HG03571 (cell line): ENCODE results near the gene MIEF2.

Source experiments
- ATAC-seq: cut with Tn5 transposase; IDR thresholded peaks from one replicate; pipeline ENCODE4 v1.9.1; 2021; ENCODE audit not compliant: unreplicated experiment

The MIEF2 gene

DNA sequence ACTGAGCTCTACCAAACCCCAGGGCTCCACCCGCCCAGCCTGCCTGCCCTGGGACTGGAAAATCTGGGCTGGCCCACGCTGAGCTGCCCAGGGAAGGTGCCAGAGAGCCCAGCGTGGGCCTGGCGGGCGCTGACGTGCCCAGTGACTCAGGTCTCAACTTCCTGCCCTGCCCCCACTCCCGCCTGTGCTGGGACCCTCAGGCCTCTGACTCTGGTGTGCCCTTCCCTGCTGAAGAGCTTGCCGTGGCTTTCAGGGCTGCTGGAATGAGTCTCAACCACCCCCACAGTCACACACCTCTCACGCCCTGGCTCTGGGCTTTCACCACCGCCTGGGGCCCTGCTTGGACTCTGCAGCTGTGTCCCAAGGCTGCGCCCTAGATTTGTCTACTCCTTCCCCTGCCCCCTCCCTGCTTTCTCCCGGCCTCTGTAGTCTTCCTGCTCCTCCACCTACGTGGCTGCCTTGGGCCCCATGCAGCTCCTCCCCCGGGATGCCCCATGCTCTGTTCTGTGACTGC lies 24.7 kb upstream of the MIEF2 start:
- ATAC-seq = no peak

DNA sequence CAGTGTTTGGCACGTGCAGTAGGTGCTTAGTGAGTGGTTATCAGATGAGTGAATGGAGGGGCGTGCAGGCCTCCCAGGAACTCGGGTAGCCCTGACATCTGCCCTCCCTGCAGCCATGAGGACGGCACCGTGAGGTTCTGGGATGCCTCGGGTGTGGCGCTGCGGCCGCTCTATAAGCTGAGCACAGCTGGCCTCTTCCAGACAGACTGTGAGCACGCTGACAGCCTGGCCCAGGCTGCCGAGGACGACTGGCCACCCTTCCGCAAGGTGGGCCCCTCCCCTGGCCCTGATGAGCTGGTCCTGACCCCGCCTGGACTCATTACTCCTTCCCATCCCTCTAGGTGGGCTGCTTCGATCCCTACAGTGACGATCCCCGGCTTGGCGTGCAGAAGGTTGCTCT lies 24.0 kb upstream of the MIEF2 start:
- no peak for ATAC-seq

DNA sequence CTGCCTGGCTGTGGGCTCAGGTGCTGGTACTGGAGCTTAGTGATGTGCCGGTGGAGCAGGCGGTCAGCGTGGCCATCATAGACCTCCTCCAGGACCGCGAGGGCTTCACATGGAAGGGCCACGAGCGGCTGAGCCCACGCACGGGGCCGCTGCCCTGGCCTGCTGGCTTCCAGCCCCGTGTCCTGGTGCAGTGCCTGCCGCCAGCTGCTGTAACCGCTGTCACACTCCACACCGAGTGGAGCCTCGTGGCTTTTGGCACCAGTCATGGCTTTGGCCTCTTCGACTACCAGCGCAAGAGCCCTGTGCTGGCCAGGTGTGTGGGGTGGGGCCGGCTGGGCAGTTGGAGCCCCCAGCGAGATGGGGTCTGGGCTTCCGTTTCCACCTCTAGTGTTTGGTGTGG lies 23.0 kb upstream of the MIEF2 start:
- no peak for ATAC-seq

DNA sequence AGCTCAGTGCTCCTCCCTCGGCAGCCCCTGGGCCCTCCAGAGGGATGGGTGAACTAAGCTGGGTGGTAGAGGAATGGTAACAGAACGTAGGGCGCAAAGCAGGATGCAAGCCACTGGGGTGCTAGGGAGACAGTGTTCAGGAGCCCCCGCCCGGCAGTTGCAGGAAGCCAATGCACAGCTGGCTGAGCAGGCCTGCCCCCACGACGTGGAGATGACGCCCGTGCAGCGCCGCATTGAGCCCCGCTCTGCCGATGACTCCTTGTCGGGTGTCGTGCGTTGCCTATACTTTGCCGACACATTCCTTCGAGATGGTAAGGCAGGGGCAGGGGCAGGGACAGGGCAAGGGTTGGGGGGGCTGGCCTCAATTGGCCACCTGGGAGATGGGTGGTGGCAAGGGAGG lies 22.2 kb upstream of the MIEF2 start:
- ATAC-seq = no peak

DNA sequence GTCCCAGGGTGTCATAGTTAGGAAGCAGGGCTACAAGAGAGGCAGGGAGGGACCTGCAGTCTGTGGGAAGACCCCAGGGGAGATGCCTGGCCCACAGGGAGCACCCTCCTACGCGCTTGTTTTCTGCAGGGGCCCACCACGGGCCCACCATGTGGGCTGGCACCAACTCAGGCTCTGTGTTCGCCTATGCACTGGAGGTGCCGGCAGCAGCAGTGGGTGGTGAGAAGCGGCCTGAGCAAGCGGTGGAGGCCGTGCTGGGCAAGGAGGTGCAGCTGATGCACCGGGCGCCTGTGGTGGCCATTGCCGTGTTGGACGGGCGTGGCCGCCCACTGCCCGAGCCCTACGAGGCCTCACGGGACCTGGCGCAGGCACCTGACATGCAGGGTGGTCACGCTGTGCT lies 20.0 kb upstream of the MIEF2 start:
- no peak for ATAC-seq

DNA sequence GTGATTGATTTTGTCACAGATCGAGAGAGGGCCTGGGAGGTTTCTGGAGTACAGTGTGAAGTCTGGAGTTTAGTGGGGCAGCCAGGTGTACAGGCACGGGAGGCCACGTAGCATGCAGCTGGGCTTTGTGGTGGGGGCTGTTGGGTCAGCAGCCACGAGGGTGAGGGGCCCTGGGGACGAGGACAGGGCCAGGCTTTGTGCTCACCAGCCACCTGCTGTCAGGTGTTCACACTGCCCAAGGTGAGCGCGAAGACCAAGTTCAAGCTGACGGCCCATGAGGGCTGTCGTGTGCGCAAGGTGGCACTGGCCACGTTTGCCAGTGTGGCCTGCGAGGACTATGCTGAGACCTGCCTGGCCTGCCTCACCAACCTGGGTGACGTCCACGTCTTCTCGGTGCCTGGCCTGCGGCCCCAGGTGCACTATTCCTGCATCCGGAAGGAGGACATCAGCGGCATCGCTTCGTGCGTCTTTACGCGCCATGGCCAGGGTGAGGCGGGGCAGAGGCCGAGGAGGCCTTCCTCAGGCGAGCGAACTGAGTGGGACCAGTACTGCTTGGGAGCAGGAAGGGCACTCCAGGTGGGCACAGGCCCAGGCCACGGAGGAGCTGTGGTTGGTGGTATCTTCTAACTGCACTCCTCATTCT lies 19.1 kb upstream of the MIEF2 start:
- ATAC-seq = no peak

DNA sequence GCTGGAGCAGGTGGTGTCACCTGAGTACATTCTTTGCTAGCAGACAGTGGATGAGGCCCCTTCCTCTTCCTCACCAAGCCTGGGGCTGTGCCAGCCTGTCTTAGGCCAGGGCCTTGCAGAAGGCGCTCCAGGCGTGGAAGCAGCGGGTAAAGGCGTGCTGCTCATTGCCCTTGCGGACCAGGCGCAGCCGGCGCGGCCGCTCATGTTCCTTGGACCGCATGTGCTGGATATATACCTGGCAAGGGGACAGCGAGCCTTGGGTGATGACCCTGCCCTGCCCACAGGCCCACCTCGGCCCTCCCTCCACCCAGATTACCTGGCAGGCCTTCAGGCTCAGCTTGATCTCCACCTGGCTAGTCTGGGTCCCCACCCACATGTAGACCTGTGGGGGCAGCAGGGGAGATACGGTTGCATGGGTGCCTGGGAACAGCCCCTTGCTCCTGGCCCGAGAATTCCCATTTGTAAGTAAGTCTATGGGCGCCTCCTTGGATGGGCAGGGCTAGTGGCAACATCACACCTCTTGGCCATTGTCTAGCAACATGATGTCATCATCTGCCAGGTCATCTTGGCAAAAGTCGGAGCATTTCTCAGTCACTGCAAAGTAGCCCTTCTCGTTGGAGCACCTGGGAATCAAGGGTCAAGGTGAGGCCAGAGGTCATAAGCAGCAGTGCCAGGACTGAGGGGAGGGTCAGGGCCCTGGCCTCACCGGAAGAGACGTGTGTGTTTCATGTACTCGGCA lies 15.3 kb upstream of the MIEF2 start:
- no peak for ATAC-seq

DNA sequence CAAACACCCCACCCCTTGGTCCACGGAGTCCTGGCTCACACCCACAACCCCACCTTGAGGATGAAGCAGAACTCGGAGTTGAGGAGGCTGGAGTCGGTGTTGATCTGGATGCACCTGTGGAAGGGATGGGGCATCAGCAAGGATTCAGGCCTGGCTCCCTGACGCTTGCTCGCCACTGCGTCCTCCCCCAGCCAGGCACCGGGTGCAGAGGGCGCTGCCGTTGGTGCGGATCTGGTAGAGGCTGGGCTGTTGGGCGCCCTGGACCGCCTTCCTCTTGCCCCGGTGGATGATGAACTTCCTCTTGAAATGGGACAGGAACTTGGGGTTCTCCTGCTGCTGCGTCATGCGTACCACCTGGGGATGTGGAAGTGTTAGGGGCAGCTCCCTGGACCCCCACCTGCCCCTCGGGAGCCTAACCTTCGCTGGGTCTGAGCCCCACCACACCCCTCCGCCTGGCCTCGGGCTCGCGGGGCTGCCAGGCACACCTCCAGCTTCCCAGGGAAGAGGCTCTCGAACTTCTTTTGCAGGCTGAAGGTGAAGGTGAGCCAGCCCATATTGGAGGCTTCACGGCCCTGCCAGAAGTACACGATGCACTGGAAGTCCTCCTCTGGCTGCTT lies 14.2 kb upstream of the MIEF2 start:
- no peak for ATAC-seq

DNA sequence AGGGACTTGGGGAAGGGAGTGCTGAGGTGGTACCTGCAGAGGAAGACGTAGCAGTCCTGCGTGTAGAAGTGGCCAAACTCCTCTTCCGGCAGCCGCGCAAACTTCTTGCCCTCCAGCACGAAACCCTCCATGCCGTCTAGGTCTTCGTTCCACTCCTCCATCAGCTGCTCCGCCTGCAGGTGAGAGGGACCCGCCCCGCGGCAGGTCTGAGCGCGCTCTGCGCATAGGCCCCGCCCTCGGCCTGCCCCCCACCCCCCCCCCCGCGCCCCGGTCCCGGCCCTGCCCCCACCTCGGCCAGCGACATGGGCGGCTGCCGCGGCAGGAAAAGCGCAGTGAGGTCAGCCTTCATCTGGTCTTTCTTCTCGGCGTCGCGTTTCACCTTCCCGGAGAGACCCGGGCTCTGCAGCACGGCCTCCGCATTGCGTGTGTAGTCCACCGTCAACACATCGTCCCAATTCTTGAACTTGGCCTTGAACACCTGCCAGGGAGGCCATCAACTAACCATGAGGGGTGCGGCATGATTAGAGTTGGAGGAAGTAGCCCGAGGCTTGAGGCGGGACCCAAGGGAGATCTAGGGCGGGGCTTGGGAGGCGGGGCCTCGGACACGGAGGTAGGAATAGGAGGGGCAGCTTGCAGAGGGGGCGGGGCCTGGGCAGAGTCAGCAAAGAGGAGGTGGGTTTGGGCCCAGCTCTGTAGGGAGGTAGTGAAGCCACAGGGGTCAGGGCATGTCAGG lies 13.4 kb upstream of the MIEF2 start:
- no peak for ATAC-seq

DNA sequence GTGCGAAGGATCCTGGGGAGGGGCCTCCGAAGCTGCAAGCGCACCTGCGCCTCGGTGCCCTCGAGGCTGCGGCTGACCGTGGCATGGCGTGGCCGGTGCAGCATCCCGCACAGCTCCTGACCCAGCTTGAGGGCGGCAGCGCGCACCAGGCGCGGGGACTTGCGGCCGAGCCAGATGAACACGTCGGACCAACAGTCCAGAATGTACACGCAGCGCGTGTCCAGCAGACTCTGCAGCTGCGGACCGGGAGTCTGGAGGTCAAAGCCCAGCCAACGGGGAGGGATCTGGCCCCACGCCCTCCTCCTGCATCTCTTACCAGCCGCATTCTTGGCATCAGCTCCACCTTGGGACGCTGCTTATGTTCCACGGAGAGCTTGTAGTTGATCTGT lies 12.9 kb upstream of the MIEF2 start:
- no peak for ATAC-seq

DNA sequence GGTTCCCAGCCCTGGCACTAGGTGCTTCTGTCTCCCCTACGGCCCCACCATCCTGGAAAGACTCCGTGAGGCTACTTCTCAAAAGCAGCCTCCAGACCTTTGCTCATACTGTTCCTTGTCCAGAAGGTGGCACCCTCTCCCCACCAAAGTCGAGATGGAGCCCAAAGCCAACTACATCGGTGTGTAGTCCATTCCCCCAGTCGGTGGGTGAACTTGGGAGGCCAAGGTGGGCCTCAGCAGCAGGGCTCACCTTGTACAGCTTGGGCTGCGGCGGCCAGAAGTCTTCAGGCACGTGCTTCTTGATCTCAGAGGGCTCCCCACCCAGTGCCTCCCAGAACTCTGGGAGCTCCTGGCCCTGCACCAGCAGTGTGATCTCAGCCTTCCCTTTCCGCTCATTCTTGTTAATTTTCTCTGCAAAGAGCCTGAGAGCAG lies 12.1 kb upstream of the MIEF2 start:
- no peak for ATAC-seq

DNA sequence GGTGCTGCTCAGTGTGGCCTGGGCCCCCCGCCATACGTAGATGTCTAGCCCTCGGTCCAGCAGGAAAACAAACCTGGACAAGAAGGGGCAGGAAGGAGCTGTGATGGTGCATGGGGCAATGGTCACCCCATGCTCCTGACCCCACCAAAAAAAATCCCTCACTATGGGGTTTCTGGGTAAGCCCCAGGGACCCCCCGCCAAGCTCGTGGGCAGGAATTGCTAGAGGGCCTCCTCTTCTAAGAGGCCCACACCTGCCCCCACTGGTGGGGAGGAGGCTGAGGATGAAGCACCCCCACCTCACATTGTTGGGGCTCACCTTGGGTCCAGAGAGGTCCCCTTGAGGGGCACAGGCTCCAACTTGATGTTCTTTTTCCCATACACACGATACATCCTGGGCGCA lies 11.7 kb upstream of the MIEF2 start:
- no peak for ATAC-seq

DNA sequence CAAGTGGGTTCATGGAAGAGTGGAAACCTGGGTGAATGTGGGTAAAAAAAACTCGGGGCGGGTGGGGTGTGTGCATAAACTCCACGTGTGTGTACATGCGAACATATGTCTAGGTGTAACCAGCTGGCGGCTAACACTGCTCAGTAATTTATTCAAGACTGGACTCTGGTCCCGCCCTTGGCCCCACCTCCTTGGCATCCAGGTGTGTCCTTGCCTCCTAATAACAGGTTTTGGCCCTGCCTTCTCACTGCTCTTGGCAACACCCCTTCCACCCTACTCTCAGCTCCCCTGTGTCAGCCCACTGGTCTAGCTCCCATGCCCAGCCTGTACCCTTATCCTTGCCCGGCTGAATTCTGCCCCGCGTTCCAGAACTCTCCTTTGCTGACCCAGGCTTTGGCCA lies 10.2 kb upstream of the MIEF2 start:
- no peak for ATAC-seq

DNA sequence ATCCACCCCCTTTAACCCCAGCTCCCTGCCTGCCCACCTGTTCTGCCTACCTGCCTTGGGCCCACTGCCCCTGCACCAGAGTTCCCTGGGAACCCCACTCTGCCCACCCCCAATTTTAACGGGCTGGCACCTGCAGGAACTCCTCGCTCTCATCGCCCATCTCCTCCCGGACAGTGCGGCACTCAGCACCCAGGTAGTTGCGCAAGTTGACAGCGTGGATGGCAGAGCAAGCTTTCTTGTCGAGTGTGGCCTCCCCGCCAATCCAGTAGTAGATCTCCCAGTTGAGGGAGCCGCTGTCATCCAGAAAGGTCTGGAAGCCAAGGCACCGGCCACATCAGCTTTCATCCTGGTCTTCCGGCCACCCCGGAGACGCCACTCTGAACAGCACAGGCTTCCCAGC lies 9.8 kb upstream of the MIEF2 start:
- ATAC-seq = no peak

DNA sequence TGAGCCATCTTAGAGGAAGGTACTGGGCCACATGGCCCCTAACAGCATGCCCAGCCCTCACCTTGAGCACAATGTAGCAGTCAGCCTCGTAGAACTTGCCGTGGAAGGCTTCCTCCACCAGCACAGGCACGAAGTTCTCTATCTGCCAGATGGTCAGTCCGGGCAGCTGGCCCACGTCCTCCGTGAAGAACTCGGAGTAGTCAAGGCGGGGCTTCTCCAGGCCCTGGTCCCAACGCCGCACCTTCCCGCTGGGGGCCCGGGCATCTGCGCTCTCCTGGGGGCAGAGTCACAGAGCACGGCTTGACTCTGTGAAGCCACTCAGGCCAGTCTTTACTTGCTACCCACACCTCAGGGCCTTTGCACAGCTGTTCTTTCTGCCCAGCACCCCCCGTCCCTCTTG lies 9.3 kb upstream of the MIEF2 start:
- ATAC-seq = no peak

DNA sequence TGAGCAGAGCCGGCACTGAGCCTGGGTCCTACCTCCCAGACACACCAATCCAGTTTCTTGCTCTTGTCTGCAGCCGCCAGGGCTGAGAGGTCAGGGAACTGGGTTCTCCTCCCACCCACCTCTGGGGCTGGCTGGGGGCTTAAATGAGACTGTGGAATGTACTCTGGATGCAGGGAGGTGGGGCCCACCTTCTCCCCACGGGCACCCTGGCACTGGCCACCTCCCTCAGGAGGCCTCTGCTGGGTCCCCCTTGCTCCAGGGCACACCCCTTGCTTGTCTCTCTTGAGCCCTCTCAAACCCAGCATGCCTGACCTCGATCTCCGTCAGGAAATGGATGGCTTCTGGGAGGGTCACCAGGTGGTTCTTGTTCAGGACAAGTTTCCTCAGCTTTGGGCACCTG lies 8.3 kb upstream of the MIEF2 start:
- ATAC-seq = no peak

DNA sequence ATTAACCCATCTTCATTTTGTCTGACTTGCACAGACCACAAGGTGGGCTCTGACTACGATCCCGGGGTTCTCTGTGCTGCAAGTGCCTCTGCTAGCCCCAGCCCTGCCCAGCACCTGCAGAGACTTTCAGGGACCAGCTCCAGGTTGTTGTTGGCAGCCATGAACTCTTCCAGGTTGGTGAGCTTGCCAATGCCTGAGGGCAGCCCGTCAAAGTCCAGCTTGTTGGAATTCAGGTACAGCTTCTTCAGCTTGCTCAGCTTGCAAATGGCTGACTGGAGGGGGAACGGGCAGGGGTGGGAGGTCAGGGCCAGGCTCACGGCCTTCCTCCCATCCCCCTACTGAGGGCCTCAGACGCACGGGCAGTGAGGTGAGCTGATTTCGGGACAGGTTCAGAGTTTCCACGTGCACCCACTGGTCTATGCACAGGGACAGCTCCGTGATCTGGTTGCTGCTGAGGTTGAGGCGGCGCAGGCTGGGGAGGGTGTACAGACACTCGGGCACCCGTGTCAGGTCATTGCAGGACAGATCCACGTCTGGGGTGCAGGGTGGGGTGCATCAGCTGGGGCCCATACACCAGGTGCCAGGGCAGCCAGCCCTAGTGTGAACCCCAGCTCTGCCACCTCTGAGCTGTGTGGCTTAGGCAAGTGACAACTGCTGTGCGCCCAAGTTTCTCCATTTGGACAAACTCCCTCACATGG lies 7.1 kb upstream of the MIEF2 start:
- ATAC-seq = no peak

DNA sequence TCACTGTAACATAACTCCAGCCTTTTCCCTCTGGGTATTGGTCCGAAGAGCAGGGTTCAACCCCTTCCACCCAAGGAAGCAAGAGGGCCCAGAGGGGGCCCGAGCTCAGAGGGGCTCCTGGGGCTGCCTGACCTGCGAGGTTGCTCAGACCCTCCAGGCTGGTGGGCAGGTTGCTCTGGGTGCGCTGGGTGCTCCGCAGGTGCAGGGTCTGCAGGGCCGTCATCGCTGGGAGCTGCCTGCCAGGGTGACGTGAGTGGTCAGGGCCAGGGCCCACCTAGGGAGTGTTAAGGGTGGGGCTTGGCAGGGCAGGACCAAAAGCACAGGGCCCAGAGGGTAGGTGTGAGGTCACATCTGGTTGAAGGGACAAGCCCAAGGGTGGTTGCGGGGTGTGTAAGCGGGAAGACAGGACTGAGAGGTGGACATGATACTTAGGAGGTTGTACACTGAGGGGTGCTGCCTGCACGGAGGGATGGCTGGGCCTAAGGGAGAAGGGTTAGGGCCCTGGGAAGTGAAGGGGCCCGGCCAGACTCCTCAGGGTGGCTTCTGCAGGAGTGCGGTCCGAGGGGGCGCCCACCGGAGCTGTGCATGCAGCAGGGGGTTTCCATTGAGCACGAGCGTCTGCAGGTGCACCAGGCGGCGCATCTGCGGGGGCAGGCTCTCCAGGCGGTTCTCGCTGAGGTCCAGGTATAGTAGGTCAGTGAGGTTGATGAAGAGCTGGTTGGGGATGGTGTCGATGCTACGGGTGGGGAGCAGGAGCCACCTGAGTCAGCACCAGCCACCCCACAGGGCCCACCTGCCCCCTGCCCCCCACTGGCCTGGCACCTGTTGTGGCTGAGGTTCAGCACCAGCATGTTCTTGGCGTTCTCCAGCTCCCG lies 6.3 kb upstream of the MIEF2 start:
- no peak for ATAC-seq

DNA sequence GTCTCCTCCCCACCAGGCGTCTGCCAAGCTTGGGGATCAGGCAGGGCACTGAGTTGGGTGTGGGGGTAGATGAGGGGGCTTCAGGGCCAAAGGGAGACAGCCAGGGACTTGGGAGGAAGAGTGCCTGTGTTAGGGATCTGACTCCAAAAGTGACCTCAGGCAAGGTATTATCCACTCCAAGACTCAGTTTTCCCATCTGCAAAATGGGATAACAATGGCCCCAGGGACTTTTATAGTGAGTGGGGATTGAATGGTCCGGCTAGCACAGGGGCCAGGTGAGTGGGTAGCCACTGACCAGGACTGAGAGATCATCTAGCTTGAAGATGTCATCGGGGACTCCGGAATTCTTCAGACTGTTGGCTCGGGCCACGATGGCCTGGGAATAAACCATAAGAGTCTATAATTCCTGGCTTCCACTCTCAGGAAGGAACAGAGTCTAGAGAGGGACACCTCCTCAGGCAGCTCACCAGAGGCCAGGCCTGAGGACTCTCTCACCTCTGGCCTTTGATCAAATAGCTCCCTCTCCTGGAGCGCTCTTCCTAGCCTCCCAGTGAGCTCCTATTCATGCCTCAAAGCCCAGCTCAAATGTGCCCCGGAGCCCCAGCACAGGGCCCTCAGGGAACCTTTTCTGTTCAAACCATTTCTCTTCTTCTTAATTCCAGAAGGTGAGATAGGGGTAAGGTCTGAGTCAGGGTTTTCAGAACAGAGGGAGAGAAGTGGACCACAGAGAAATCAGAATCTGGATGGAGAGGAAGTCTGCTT lies 5.4 kb upstream of the MIEF2 start:
- no peak for ATAC-seq
